Vagina (tissue), 2 donors: Measurements from ENCODE around the gene SMAD5.

Experiments
- CTCF ChIP-seq, 3 experiments: fragments of 450-650 bp in 2 of 3; fragments of 200-600 bp in 1 of 3; sonication (generic) in 1 of 3; IDR thresholded peaks; one replicate each; pipeline ENCODE4 v1.5.1; 2017 to 2019; ENCODE audit warnings: antibody characterized with exemption in 3 of 3, mild to moderate bottlenecking in 2 of 3, moderate library complexity in 2 of 3
- POLR2AphosphoS5 ChIP-seq, 2 donors: sonication (generic); formaldehyde crosslinking; IDR thresholded peaks; one replicate each; pipeline ENCODE4 v1.9.0; 2017; ENCODE audit warnings: antibody characterized with exemption in 2 of 2, mild to moderate bottlenecking in 2 of 2, low read depth in 1 of 2; ENCODE audit not compliant: insufficient read depth in 1 of 2

GRCh38 chr5:136157514-136157913, 24.9 kb downstream of the SMAD5 start:
- TF ChIP-seq CTCF (IDR thresholded peaks at IDR 0.05): no peak
- no peak for TF ChIP-seq POLR2AphosphoS5 (IDR thresholded peaks at IDR 0.05; ENCODE audit: insufficient read depth in 1 of 2, low read depth in 1 of 2)
